Anterior cingulate cortex (tissue), 58 donors: ENCODE data around the gene PARP16.
"Not testable (repeated sequence)": the region's sequence is repeated elsewhere in the genome, so short reads cannot be mapped to it uniquely, and the experiment has no call there.

Experiments used
- DNase-seq, 58 donors: peaks; one replicate each; lab custom pipeline; 2025; lab: John Stamatoyannopoulos, UW

The PARP16 gene

DNA sequence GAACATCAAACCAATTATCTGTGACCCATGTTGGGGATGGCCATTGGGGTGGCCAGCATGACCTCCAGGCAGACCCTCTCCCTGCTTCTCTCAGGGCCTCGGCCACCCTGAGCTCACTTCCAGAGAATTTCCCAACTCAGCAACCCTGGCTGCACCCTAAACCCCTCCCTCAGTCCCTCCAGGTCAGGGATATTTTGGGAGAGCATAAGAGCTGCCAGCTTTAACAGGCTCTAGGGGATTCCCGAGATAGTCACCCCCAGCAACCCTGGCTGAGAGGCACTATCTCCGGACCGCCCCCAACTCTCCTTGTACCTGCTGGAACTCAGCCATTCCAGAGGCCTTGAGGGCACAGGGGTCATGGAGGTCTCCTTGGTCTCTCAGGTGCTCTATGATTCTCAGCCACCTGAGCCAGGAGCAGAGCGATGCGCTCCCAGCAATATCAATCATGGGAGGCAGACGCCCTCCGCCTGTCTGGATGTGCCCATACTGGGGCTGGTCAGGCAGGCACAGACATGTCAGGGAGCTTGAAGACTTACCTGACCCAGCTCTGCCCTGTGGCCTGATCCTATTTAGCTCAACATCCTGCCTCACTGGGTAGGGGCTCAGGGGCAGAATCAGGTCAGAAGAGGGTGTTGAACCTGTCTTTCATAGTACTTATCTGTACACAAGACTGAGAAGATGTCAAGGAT is 40.5 kb downstream of the PARP16 start:
- no peak for DNase-seq

DNA sequence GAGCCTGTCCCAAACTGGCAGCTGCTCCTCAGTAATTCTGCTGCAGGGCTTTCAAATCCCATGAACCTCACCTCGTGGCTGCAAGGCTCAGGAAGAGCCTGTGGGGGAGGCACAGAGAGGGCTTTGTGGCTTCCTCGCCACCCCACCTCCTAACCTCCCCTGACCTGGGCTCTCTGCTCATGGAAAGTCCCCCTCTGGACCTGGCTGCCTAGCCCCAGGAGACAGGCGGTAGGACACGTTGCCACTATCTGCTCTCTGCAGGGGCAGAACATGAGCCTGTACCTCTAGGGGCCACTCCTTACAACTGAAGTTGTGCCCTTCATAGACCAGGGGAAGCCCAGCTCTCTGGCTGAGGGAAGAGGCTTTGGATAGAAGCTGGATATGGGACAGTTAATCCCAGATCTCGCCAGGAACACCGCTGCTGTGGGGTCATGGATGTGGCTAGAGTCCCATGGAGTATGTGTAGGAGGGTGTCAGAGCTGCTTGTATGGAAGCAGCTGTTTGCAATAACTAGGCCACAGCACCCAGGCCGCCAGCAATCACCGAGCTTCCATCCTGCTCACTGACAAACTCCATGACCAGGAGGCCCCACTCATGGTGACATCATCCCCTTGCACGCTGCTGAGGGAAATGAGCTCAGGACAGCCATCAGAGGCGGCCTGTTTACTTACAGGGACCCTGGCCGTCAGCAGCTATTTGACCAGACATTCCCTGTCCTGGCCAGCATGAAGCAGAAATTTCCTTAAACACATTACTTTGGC is 41.4 kb downstream of the PARP16 start:
- DNase-seq = no peak

DNA sequence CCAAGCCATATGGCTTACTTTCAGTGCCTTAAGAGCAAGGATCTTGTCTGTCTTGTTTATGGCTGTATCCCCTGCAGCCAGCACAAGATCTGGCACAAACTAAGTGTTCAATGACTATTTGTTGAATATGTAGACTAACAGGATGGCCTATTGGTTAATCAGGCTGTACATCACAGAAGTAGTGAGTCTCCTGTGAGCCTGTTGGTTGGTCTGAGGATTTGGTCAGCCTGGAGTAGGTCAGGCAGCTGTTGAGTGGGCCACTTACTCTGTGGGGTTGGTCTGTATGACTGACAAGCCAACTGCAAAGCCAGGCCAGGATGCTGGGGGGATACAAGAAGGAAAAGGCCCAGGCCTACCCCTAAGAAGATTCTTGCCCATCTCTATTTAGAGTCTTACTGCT is 42.0 kb downstream of the PARP16 start:
- no peak for DNase-seq

DNA sequence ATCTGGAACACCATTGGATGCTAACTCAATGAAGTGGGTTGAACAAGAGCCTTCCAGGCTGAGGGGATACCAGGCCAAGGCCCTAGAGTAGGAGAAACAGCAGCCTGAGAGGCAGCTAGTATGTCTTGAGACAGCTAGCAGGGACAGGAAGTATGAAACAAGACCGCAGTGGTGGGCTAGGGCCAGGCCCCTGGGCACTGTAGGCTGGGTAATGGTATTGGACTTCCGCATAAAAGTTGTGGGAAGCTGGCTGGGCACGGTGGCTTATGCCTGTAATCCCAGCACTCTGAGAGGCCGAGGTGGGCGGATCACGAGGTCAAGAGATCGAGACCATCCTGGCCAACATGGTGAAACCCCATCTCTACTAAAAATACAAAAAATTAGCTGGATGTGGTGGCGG is 50.2 kb downstream of the PARP16 start:
- not testable (repeated sequence) for DNase-seq

DNA sequence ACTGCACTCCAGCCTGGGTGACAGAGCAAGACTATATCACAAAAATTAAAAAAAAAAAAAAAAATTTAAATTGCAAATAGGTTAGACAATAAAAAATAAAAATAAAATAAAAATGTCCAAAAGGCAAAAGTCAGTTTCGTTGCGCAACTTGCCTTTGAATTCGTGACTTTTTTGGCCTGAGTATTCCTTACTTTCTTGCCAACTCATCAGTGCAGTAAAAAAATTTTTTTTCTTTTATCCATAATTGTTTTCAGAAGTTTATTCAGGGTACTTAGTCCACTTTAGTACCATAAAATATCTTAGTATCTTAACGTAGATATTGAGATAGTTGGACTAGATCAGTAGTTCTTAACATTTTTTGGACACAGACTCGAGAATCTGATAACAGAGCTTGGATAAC is 53.0 kb downstream of the PARP16 start:
- no peak for DNase-seq

DNA sequence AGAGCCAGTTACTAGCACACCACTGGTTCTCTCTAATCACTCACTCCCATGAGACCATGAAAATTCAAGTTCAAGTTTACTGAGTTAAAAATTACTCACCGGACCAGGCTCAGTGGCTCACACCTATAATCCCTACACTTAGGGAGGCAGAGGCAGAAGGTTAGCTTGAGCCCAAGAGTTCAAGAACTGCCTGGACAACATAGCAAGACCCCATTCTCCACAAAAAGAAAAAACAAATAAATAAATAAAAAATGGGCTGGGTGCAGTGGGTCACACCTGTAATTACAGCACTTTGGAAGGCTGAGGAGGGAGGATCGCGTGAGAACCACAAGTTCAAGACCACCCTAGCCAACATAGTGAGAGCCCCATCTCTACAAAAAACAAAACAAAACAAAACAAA is 54.2 kb downstream of the PARP16 start:
- no peak for DNase-seq

DNA sequence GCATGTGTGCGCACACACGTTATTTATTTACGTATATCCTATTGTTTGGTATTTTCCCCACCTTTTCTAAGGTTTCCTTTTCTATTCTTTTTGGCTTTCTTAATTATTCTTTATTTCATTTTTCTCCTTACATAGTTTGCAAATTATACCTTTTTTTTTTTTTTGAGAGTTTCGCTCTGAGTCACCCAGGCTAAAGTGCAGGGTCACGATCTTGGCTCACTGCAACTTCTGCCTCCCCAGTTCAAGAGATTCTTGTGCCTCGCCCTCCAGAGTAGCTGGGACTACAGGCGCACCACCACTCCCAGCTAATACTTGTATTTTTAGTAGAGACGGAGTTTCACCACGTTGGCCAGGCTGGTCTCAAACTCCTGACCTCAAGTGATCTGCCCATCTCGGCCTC is 55.4 kb downstream of the PARP16 start:
- DNase-seq = no peak

DNA sequence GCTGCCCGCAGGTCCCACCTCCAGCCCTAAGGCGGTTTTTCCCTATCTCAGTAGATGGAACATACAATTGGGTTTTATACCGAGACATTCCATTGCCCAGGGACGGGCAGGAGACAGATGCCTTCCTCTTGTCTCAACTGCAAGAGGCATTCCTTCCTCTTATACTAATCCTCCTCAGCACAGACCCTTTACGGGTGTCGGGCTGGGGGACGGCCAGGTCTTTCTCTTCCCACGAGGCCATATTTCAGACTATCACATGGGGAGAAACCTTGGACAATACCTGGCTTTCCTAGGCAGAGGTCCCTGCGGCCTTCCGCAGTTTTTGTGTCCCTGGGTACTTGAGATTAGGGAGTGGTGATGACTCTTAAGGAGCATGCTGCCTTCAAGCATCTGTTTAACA is 59.8 kb downstream of the PARP16 start:
- not testable (repeated sequence) for DNase-seq

DNA sequence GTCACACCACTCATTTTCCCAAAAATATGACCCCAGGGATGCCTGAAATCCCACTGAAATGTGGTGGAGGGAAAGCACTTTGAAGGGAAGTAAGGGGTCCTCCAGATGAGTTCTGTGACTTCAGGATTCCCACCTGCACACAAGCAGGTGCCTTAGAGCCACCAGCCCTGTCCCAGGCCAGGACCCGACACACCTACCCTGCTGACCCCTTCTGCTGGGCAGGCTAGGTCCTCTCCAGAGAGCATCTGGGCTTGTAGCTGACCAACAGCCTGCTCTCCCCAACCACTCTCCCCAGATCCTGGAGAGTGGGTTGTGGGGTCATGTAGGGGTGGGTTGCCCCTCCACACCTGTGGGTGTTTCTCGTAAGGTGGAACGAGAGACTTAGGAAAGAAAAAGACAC is 60.5 kb downstream of the PARP16 start:
- DNase-seq = no peak

DNA sequence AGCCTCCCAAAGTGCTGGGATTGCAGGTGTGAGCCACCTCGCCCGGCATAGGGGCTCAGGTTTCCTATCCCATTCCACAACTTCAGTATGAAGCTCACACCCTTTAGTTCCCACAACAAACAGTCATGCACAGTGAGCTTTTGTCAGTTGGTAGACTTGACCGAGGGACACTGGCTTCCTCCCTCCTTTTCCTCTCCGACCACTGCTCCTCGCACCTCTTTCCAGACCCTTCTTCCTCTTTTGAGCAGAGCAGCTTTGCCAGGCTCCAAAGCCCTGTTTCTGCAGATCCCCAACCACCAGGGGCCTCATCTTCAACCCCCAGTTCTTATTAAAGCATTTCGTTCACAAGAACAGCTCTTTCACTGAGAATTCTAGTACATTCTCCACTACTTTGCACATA is 62.7 kb downstream of the PARP16 start:
- DNase-seq = no peak

DNA sequence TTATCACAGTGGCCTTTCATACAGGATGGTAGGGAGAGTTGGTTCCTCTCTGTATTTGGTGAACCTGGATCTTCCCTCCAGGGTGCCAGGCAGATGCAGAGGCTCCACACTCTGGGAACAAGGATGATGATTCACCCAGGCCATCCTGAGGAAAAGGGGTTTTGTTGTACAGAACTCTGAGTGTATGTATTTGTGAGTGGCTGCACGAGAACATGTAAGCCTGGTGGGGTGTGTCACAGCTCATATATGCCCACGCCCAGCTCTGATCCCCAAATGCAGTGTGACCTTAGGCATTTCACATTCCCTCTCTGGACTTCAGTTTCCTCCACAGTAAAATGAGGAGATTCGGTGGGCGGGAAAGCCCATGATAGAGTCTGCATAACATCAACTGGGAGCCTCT is 63.8 kb downstream of the PARP16 start:
- no peak for DNase-seq

DNA sequence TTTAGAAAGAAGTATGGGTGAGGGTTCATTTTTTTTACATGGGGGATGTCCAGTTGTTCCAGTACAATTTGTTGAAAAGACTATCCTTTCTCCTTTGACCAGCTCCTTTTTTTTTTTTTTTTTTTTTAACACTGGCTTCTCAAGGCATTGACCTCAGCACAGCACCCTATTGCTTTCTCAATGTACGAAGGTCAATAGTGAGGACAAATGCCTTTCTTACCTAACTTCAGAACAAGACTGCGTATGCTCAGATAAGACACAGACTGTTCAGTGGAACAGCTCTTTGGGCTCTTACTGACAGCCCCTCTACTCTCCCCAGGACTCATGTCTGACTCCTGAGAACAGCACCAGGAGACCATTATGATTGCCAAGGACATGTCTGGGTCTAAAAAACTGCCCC is 65.0 kb downstream of the PARP16 start:
- DNase-seq = no peak

DNA sequence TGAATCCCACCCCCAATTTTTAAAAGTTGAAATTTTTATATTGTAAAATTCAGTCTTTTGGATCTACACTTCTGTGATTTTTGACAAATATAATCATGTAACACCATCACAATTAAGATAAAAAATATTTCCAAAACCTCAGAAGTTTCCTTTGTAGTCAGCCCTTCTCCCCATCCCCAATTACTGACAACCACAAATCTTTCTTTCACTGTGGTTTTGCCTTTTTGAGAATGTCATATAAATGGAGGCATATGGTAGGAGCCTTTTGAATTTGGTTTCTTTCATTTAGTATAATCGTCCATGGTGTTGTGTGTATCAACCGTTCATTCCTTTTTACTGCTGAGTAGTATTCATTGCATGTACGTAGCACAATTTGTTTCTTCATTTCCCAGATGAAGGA is 67.5 kb downstream of the PARP16 start:
- no peak for DNase-seq

DNA sequence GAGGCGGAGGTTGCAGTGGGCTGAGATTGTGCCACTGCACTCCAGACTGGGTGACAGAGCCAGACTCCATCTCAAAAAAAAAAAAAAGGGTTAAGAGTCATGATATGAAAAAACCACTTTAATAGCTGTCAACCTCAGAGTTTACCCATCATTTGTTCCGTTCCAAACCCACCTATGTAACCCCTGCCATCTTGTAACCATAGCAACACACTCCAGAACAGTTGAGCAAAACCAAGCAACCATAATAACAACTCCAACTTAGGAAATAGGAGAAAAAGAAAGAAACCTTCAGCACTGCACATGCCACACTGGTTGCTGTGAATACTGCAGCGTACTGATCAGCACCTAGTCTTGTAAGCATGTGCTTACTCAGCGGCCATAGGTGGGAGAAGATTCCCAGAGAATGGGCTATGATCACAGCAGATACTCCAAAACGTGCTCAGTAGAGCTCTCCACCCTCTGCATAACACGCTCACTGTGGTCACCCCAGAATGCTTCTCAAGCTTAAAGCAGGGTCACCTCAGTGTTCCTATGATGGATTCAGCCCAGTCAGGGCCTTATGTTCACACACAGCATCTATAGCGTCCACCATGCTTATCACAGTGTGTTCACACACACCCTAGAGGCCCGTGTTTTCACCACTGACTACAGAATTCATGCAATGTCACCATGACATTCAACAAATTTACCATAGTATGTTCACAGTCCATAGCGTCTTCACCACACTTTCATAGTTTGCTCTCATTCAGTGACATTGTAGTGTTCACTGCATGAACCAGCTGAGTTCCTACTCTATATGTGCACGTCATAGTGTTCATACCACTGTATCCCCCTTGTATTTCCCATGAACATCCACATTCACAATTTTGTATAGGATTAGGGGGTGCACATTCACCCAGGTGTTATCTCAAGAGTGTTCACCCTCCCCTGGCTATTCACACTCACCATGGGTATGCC is 68.9 kb downstream of the PARP16 start:
- no peak for DNase-seq

DNA sequence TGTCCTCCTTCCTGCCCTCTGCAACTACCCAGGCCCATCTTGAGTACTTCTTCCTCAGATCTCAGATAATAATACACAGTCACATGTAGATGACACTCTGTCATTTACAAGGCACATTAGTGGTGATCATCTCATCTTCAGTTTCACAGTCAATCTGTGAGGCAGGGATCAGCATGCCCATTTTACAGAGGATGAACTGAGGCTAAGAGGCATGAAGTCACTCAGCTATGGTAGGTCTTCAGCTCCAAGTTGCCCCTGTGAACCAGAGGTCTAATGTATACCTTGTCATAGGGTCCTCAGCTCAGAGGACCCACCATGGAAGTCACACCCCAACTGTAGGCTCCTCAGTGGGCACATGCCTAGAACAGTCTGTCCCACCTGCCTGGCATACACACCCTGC is 71.2 kb downstream of the PARP16 start:
- no peak for DNase-seq

DNA sequence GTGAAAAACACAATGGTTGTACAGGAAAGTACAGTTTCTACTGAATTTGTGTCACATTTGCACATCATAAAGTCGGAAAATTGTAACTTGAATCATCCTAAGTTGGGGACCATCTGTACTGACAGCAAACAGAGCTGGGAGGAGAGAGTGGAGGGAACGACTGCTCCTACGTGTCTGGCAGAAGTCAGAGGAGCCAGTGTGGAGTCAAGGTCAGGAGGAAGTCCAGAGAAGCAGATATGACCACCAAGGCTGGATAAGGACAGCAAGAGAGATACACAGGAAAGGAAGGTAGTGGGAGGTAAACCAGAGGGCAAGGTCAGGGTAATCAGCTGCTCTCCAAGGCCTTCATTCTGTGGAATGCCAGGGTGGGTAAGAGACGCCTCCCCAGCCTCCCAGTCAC is 72.7 kb downstream of the PARP16 start:
- no peak for DNase-seq

DNA sequence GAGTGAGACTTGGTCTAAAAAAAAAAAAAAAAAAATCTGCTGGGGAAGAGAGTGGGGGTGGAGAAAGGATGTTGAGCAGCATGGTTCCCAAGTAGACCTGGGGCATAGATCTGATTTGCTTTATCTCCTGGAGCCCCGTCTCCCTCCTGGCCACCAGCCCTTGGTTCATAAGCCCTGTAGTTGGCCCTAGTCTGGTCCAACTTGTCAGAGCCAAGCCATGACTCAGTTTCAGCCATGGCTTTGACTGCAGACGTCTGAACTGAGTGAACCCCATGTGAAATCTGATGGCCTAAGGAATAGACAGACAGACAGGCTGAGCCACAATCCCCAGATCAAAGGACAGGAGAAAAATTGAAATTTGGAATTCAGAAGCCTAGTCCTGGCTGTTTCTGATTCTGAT is 73.4 kb downstream of the PARP16 start:
- DNase-seq = no peak

DNA sequence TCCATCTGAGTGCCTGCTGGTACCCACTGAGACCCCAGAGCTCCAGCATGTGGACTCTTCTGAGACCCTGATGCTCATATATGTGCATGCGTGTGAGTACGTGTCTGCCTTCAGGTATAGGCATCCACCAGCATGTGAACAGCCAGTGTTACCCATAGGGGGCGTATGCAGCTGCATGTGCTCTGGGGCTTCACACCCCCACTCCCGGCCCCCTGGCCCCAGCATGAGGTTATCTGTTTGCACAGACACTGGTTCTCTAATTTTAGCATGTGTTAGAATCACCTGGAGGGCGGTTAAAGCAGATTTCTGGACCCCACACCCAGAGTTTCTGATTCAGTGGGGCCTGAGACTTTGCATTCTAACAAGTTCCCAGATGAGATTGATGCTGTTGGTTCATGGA is 74.6 kb downstream of the PARP16 start:
- no peak for DNase-seq

DNA sequence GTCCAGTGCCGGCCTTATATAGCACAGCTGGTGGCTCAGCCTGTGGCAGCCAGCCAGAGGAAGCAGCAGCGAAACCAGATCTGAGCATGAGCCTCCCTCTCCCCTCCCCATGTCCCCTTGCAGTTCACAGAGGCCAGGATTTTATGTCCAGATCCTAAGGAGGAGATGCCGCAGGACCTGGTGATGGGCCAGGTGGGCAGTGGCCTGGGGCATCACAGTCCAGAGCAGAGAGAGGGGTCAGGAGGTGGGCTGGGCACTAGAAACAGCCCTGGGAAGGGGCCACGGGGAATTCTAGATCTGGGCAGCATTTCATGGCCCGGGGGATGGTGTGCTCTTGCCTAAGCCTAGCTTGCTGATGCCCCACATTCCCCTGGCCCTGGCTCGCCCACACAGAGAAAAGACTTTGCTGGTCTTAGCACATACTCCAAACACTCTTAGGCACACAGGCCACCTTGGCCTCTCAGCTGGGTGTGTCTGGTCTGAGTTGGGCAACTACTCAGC is 75.2 kb downstream of the PARP16 start:
- peak in 1 of 58 donors; percentile 12 for DNase-seq

DNA sequence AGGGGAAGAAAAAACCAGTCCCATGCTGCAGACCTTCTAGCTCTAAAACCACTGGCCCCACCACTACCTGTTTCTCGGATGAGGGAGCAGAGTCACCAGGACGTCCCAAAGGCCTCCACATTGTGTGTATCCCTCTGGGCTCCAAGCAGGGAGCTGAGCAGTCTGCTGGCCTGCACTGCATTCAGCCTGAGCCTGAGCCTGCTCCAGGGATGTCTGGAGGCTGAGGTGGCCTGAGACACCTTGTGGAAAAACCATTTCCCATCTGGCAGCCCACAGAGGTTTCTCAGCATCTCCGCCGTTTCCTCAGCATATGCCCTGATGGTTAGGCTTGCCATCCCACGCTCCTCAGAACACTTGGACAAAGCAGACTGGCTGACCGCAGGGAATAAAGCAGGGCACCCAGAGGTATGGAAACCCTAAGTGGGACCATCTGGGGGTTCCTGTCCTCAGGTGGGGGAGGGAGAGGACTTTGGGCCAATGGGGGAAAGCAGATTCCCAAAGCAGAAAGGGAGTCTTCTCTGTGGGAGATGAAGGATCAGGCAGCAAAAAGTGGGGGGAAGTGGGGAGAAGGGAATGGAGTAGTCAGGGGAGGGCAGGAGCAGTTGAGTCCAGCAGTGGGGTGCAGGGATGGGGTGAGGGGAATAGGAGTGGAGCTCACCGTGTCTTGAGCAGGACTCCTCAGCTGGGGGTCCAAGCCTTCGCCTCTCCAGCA is 75.8 kb downstream of the PARP16 start, which contains the start of gene CILP:
TSS of gene CILP (minus strand) at position 704 of the 712 bp plus-strand sequence. CDS start 1,718 bp downstream, outside the sequence.
- no peak for DNase-seq
